HG03064 (cell line): ENCODE data around the gene C2CD2.
"Not testable (repeated sequence)": the region's sequence is repeated elsewhere in the genome, so short reads cannot be mapped to it uniquely, and the experiment has no call there.

Experiments
- ATAC-seq: cut with Tn5 transposase; IDR thresholded peaks from one replicate; pipeline ENCODE4 v1.9.1; 2021; ENCODE audit warnings: low read depth; ENCODE audit not compliant: unreplicated experiment

Gene C2CD2

DNA sequence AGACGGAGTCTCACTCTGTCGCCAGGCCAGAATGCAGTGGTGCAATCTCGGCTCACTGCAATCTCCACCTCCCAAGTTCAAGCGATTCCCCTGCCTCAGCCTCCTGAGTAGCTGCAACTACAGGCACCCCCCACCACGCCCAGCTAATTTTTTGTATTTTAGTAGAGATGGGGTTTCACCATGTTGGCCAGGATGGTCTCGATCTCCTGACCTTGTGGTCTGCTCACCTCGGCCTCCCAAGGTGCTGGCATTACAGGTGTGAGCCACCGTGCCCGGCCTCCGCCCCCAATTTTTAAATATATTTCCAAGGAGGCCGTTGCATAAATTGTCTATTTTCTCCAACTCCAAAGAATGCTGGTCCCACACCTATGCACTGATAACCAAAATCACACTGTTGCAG, 5.9 kb upstream of the C2CD2 start:
- not testable (repeated sequence) for ATAC-seq

GRCh38 chr21:41958886-41959563, 5.2 kb upstream of the C2CD2 start:
- no peak for ATAC-seq

DNA sequence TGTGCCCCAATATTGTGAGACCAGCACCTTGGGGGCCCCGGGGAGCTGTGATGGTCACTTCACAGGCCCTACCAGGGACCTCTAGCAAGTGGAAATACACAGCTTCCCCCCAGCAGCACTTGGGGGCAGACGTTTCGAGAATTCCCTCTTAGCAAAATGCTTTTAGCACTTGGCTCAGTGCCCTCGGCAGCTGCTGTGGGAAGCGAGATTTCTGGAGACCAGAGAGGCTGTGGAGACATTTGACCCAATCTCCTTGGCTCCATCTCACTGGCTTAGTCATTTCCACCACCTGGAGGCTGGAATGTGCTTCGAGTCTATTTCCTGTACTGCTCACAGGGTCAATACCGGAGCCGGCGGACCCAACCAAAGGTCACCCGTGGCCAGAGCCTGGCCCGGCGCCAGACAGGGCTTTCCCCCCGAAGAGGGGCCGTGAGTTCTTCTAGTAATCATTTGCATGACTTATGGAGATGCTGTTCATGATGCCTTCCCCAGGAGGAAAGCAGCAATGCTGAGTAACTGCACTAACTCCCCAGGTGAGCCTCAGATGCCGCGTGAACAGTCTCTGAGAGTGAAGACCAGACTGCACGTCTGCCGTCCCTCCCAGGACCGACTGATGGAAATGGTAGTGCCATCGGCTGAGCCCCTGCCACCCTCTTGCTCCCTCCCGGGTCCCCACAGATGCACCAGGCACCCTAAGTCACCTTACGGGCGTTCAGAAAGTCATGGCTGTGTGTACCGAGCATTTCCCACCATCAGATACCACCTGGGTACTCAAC, 4.4 kb upstream of the C2CD2 start:
- no peak for ATAC-seq

GRCh38 chr21:41956926-41957729, 3.3 kb upstream of the C2CD2 start:
- ATAC-seq = no peak

DNA sequence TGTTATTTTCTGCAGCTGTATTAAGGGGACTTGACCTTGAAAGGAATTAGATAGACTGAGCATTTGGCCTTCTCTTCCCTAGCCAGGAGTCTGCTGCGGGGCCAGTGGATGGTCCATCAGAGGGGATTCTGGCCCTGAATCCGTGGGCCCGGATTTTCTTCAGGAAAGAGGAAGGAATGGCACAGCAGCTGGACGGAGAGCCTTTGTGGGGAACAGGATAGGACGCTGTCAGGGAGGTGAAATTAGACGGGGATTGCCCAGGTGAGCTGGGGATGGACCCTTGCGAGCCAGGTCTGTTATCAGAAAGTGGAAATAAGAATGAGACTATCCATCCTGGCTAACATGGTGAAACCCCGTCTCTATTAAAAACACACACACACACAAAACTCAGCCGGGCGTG, 1.7 kb upstream of the C2CD2 start:
- no peak for ATAC-seq

DNA sequence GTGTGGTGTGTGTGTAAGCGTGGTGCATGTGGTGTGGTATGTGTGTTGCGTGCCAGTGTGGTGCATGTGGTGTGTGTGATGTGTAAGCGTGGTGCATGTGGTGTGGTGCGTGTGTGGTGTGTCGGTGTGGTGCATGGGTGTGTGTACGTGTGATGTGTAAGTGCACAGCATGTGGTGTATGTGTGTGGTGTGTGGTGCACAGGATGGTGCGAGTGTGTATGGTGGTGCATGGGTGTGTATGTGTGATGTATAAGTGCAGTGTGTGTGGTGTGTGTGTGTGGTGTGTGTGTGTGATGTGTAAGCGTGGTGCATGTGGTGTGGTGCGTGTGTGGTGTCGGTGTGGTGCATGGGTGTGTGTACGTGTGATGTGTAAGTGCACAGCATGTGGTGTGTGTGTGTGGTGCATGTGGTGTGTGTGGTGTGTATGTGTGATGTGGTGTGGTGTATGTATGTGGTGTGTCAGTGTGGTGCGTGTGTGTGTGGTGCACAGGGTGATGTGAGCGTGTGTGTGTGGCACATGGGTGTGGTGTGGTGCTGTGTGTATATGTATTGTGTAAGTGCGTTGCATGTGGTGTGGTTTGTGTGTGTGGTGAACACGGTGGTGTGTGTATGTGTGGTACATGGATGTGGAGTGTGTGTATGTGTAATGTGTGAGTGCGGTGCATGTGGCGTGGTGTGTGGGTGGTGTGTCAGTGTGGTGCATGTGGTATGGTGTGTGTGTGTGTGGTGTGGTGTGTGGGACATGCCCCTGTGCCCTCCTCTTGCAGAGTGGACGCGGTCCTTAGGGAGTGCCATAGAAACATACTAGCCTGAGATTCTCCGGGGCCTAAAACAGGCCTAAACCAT, 1.1 kb upstream of the C2CD2 start:
- no peak for ATAC-seq

DNA sequence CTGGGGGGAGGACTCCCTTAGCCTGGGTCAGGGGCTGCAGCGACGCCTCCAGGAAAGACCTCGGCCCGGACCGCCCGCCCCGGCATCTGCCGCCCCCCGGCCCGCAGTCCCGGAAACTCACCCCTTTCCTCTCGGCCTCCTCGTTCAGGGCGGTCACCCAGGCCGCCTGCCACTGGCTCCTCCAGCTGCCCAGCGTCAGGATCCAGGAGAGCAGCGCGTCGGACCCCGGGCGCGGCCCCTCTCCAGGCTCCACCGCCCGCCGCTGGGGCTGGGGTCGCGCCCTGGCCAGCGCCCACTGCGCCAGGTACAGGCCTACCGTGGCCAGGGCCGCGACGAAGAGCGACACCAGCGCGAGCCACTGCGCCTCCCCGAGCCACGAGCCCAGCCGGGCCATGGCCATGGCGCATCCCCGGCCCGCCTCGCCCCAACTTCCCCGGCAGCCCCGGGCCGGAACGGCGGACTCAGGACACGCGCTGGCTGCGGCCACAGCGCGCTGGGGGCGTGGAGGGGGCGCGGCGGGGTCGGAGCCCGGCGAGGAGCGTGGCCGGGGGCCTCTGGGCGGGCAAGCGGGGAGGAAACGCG, 478 bp downstream of the C2CD2 start:
- ATAC-seq = no peak

- ATAC-seq = no peak
These were observed 1.1 kb downstream of the C2CD2 start for GRCh38 chr21:41952568-41953248.

DNA sequence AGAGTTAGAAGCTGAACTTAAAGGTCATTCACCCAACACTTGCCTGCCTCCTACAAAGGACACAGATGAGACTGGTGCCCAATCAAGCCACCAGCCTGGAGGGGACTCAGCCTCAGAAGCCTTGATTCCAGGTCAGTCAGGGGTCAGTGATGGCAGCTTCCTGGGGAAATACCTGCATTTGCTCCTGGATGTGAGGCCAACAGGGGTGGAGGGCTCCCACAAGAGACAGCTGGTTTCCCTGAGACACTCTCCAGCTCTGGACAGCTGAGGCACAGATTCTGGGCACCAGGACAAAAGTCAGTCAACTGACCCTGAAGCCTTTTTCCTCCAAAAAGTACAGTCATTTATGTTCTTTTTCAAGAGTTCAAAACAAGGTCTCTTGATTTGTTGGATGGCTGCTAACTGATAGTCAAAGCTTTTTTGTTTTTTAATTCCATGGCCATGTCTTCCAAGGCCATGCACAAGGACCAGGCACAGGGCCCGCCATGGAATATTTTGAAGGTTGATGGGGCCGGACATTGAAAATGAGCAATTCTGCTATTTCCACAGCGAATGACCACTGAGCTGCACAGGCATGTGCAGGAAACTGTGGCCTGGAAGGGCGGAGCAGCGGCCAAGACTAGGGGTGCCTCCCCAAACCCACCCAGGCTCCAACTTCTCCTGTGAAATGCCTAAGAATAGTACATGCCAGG, 1.8 kb downstream of the C2CD2 start:
- ATAC-seq = no peak

DNA sequence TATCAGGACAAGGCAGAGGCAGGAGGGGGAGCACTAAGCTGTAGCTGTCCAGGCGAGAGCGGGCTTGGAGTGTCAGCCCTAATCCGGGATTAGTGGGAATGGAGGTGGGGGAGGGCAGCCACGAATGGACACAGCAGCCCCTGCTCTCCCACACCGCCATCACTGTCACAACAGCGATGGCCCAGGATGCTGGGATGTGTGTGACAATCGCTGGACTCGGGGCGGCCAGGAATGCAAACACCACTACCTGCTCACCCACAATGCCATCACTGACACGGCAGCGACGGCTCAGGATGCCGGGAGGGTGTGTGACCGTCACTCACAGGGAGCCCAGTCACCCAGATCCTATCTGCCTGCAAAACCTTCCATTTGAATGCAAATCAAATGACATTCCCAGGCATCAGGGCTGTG, 2.9 kb downstream of the C2CD2 start:
- no peak for ATAC-seq

GRCh38 chr21:41949631-41950030, 4.2 kb downstream of the C2CD2 start:
- not testable (repeated sequence) for ATAC-seq

DNA sequence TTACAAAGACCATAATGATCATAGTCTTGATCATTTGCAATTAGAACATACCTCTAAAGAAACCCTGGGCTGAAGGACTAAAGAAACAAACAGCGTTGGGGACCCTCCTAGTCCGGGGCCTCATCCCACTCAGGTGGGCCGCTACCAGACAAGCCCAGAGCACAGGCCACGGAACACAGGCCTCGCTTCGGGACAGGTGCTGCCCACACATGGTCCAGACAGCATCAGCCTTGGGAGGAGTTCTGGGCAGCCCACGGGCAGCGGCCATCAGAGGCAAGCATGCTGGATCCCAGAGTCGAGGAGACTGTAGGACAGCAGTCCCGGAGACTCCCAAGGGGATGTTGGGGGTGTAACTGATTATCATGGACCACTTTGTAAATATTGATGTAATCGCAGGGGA, 4.9 kb downstream of the C2CD2 start:
- ATAC-seq = no peak

- no peak for ATAC-seq
These were observed 5.5 kb downstream of the C2CD2 start for GRCh38 chr21:41948078-41948895.

GRCh38 chr21:41945982-41946381, 7.8 kb downstream of the C2CD2 start:
- no peak for ATAC-seq

- no peak for ATAC-seq
These were observed 10.0 kb downstream of the C2CD2 start for GRCh38 chr21:41943851-41944250.

GRCh38 chr21:41942457-41942856, 11.4 kb downstream of the C2CD2 start:
- no peak for ATAC-seq

GRCh38 chr21:41941941-41942340, 11.9 kb downstream of the C2CD2 start:
- ATAC-seq = no peak

- no peak for ATAC-seq
These were observed 13.4 kb downstream of the C2CD2 start for GRCh38 chr21:41940431-41940830.
